NCI-H1048 (cell line): ENCODE results near the gene GNA12.
"Not testable (repeated sequence)": the region's sequence is repeated elsewhere in the genome, so short reads cannot be mapped to it uniquely, and the experiment has no call there.

Experiments used
- DNase-seq: peaks from one replicate; lab custom pipeline; 2025; lab: John Stamatoyannopoulos, UW

Gene GNA12

GRCh38 chr7:2689951-2690705 lies 154.0 kb downstream of the GNA12 start:
- DNase-seq = no peak

- DNase-seq = no peak
Measured at GRCh38 chr7:2689343-2689847, 154.7 kb downstream of the GNA12 start.

DNA sequence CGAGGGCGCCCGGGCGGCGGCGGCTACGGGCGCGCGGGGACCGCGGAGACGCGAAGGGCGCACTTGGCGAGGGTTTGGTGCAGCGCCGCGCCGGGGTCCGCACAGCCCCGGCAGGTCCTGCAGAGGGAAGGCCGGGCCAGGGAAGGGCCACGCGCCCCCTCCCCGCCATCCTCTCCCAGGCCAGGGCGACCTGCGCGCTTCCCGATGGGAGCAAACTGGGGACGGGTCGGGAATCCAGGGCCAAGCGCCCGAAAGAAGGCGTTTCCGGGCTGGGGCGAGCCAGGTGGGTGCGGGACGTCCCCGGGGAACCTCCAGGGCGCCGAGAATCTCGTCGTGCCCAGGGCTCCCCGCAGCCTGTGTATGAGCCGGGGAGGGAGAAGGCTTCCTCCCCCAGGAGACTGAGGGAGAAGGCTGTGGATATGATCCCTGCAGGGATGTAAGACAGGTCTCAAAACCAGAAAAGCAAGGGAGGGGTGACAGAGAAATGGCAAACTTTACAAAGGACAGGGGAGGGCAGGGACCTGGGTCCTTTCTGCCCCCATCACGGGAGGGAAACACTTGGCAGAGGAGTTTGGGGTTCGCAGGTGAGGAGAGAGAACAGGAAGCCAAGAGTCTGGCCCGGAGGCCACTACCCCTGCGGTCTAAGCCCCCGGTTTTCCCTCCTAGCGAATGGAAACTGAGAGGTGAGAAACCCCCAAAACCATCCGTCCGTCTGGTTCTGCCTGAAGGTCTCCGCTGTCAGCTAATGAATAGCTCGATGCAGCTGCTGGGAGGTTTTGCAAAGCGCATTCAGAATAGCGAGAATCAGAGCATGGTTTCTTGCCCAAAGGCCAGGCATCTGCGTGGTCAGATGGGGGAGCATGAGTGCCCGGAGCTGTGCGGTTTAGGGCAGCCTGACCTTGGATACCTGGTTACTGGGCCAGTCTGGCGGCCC lies 155.4 kb downstream of the GNA12 start:
- DNase-seq = no peak

DNA sequence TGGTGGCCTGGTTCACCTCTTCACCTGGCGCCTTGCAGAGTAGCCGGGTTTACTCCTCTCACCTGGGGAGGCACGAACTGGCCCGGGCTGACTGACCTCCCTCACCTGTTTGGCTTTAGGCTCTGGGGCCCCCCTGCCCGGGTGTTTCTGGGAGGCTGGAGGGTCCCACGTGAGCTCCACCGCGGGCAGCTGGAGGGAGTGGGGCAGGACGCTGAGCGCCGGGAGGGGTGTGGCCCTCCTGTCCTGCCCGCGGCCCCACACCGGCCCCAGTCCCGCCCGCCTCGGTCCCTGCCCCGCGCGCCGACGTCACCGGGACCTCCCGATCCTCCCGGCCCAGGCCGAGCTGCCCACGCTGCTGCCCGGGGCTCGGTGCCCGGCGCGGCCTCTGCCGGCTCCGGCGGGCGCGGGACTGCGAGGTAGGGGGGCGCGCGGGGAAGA lies 156.2 kb downstream of the GNA12 start, which contains the start of gene AMZ1:
AMZ1 (plus strand) TSS at position 322 of the 438 bp plus-strand sequence. CDS start 12,250 bp downstream, outside the sequence.
- no peak for DNase-seq

DNA sequence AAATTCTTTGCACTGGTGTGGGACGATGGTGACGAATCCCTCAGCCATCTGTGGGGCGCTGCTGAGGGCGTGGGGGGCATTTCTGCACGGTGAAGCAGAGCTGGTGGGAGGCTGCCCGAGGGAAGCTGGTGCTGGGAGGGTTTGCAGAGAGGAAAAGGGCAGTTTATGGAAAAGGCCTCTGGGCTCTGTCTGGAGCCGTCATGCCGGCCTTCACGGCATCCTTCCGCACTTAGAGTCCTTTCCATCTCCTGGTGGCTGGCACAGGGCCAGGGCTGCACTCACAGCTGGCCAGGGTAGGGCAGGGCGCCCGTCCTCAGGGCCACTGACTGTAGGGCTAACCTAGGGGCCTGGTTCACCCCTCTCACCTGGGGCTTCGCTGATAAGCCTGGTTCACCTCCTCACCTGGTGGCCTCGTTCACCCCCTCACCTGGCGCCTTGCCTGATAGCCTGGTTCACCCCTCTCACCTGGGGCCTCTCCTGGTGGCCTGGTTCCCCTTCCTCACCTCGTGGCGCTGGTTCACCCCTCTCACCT lies 156.7 kb downstream of the GNA12 start:
- no peak for DNase-seq

- no peak for DNase-seq
Measured at GRCh38 chr7:2686101-2686500, 158.0 kb downstream of the GNA12 start.

GRCh38 chr7:2684501-2684900 lies 159.6 kb downstream of the GNA12 start:
- no peak for DNase-seq

- DNase-seq = no peak
Measured at GRCh38 chr7:2681929-2682799, 161.9 kb downstream of the GNA12 start.

DNA sequence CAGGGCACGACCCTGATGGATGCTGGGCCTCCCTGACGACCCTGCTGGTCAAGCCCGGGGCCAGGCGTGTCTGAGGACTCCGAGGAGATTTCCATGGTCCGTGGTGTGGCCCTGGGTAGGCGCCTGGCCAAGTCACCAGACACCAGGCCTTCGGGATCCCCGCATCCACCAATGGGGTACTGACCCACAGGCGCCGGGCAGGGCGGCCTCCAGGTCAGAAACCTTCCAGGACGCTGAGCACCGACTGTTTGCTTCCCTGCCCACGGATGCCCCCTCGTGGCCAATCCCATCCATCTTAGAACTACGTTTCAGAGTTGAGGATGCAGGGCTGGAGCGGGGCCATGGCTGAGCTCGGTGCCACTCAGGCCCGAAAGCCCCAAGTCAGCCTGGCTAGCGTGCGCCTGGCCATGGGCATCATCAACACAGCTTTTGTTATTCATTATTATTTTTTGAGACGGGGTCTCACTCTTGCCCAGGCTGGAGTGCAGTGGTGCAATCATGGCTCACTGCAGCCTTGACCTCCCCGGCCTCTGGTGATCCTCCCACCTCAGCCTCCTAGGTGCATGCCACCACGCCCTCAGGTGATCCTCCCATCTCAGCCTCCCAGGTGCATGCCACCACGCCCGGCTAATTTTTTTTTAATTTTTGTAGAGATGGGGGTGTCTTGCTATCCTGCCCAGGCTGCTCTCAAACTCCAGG lies 163.2 kb downstream of the GNA12 start:
- DNase-seq = no peak

- DNase-seq = no peak
Measured at GRCh38 chr7:2680256-2680655, 163.9 kb downstream of the GNA12 start.

DNA sequence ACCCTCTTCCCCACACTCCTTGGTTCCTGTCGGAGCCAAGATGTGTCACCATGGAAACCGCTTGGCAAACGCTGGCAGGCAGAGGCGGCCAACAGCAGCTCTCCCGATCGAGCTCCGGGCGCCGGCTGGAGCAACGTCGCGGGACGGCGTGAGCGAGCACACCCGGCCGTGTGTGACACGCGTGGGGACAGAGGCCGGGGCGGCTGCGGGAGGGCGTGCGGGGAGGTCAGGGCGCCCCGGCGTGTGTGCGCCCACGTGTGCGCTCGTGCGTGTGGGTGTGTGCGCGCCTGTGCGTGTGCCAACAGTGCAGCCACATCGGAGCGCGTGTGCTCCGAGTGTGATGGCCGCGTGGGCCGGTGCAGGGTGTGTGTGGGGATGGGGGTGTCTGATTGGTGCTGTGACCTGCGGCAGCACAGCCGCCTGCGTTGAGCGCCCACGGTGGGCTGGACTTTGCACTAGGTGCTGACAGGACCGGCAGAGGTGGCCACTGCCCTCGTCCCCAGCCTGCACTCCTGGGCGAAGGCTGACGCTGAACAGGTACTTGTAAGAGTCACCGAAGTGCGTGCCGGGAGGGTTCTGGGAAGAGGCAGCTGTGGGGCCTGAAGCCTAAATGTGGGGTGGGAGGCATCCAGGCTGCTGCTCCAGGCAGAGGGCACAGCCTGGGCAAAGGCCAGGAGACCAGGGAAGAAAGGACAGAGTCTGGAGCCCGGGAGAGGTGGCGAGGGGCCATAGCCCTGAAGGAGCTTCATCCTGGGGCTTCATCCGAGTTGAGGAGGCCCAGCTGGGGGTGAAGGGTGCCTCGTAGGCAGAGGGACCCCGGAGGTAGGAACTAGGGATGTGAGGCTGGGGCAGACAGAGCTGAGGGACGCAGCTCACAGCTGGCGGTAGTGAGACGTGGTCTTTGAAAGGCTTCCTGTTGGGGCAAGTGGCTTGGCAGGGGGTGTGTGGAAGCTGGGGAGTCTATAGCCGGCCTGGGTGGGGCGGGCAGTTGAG lies 164.7 kb downstream of the GNA12 start:
- not testable (repeated sequence) for DNase-seq

- DNase-seq = not testable (repeated sequence)
Measured at GRCh38 chr7:2678454-2678853, 165.7 kb downstream of the GNA12 start.
